ENCODE data around the gene MTF1. TPM values are rescaled to one million over a fixed set of nuclear protein-coding genes. Genes with fewer than 3 reads are reported as not detected.

MTF1 gene
- total and polyA plus RNA-seq, 2 donors (not counting 1 experiment from before 2014, with no cell fraction given) = 4.5 to 8.4 TPM

- H3K36me3 ChIP-seq (ENCODE audit: control insufficient read depth, insufficient read depth, low read length) = peaks cover 18% of the 10 kb centered on the region
- H3K4me2 ChIP-seq (ENCODE audit: extremely low read depth, insufficient read depth, low read length) = no peak overlapping the region
- H3K9ac ChIP-seq (ENCODE audit: insufficient read depth, low read length) = no peak overlapping the region
- TF ChIP-seq, protein P1, sequence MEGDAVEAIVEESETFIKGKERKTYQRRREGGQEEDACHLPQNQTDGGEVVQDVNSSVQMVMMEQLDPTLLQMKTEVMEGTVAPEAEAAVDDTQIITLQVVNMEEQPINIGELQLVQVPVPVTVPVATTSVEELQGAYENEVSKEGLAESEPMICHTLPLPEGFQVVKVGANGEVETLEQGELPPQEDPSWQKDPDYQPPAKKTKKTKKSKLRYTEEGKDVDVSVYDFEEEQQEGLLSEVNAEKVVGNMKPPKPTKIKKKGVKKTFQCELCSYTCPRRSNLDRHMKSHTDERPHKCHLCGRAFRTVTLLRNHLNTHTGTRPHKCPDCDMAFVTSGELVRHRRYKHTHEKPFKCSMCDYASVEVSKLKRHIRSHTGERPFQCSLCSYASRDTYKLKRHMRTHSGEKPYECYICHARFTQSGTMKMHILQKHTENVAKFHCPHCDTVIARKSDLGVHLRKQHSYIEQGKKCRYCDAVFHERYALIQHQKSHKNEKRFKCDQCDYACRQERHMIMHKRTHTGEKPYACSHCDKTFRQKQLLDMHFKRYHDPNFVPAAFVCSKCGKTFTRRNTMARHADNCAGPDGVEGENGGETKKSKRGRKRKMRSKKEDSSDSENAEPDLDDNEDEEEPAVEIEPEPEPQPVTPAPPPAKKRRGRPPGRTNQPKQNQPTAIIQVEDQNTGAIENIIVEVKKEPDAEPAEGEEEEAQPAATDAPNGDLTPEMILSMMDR (conservative IDR thresholded peaks at IDR 0.05 in 1 of 2, IDR thresholded peaks at IDR 0.05 in 1 of 2; ENCODE audit: low read depth in 1 of 2, low read length in 2 of 2) = no peak
- no peak overlapping the region for H3K27ac ChIP-seq (ENCODE audit: insufficient read depth, low read length)
- H3K4me3 ChIP-seq (replicated peaks in 1 of 4; ENCODE audit: control extremely low read depth in 1 of 4, insufficient read depth in 1 of 4, low read depth in 3 of 4, low read length in 4 of 4) = no peak overlapping the region
- peaks cover 7% of the 10 kb centered on the region for H3K4me1 ChIP-seq (ENCODE audit: control insufficient read depth, extremely low read depth, insufficient read depth, low read length)
- H3K9me3 ChIP-seq (ENCODE audit: control insufficient read depth, insufficient read depth, low read depth, low read length) = no peaks in the 10 kb centered on the region
- no peaks in the 10 kb centered on the region for H4K20me1 ChIP-seq (ENCODE audit: control insufficient read depth, extremely low read depth, insufficient read depth, low read length)
- H3K27me3 ChIP-seq (ENCODE audit: control insufficient read depth, insufficient read depth, low read length) = no peaks in the 10 kb centered on the region
- H2AFZ ChIP-seq (ENCODE audit: low read length) = no peak overlapping the region
- peaks cover 8% of the 10 kb centered on the region for H3K79me2 ChIP-seq (ENCODE audit: control insufficient read depth, insufficient read depth, low read length)
- no peak for DNase-seq (ENCODE audit: low read depth in 2 of 2)
Measured at GRCh38 chr1:37814252-37814651, 45.1 kb downstream of the MTF1 start.

DNA sequence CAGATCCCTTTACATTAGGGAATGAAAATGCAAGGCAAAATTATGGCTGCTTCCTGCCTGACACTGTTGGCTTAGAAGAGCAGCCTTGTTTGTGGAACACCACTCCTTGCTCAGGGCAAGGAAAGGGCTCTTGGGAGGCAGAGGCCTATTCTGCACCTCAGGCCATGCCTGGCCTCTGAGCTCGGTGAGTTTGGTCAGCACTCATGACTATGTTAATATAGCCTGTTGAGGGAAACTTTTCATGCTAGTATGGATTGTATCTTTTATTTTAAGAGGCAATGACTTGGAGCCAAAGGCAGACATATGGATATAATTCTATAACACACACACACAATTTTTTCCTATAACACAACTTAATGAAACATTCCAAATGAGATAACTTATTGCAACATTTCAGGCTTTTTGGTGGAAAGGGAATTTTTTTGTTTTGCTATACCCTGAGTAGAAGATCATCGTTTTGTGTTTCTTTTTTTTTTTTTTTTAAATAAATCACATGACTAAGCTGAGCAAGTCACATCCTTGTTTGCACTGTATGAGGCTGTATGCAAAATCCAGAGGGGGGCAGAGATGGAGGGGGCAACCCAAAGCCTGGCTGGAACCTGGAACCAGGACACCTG lies 45.8 kb downstream of the MTF1 start:
- Histone ChIP-seq H3K4me2 (ENCODE audit: extremely low read depth, insufficient read depth, low read length) (no peak overlapping the region), H2AFZ (ENCODE audit: low read length) (no peak overlapping the region), H3K79me2 (ENCODE audit: control insufficient read depth, insufficient read depth, low read length) (peaks cover 8% of the 10 kb centered on the region), H3K9me3 (ENCODE audit: control insufficient read depth, insufficient read depth, low read depth, low read length) (no peaks in the 10 kb centered on the region), H3K36me3 (ENCODE audit: control insufficient read depth, insufficient read depth, low read length) (peaks cover 18% of the 10 kb centered on the region), H4K20me1 (ENCODE audit: control insufficient read depth, extremely low read depth, insufficient read depth, low read length) (no peaks in the 10 kb centered on the region), H3K27me3 (ENCODE audit: control insufficient read depth, insufficient read depth, low read length) (no peaks in the 10 kb centered on the region), H3K4me1 (ENCODE audit: control insufficient read depth, extremely low read depth, insufficient read depth, low read length) (peaks cover 10% of the 10 kb centered on the region), H3K9ac (ENCODE audit: insufficient read depth, low read length) (no peak overlapping the region), H3K27ac (ENCODE audit: insufficient read depth, low read length) (no peak overlapping the region), H3K4me3 (replicated peaks in 1 of 4; ENCODE audit: control extremely low read depth in 1 of 4, insufficient read depth in 1 of 4, low read depth in 3 of 4, low read length in 4 of 4) (no peak overlapping the region)
- no peak for DNase-seq (ENCODE audit: low read depth in 2 of 2)
- TF ChIP-seq, protein P1 (conservative IDR thresholded peaks at IDR 0.05 in 1 of 2, IDR thresholded peaks at IDR 0.05 in 1 of 2; ENCODE audit: low read depth in 1 of 2, low read length in 2 of 2) = no peak
- TF ChIP-seq EZH2 (IDR thresholded peaks at IDR 0.05; ENCODE audit: low read length, missing control alignments) = no peak

DNA sequence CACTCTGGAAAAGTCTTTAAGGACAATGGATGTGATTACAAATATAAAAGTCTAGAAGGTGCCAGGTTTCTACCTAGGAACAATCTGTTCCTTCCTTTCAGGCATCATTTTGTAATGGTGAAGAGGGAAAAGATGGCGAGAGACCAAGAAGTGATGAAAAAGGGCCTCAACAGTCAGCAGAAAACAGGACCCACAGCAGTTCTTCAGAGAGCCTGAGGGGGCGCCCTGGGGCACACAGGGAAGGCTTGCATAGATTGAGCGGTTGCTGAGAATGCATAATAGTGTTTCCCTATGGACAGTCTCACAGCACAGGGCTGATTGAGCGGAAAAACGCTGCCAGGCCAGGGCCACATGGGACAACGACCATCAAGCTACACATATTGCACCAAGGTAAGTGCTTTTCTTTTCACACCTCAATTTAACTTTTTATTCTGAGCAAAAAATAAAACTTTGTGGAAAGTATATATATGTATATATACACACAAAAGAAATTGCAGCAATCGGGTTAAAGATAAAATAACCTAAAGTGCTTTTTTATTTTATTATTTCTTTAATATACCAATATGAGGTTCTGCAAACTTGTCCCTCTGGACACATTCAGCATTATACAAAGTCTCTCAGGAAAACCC lies 48.3 kb downstream of the MTF1 start:
- H3K36me3 ChIP-seq (ENCODE audit: control insufficient read depth, insufficient read depth, low read length) = peaks cover 16% of the 10 kb centered on the region
- no peak overlapping the region for H2AFZ ChIP-seq (ENCODE audit: low read length)
- H3K9ac ChIP-seq (ENCODE audit: insufficient read depth, low read length) = no peak overlapping the region
- H3K27me3 ChIP-seq (ENCODE audit: control insufficient read depth, insufficient read depth, low read length) = no peaks in the 10 kb centered on the region
- H3K4me3 ChIP-seq (replicated peaks in 1 of 4; ENCODE audit: control extremely low read depth in 1 of 4, insufficient read depth in 1 of 4, low read depth in 3 of 4, low read length in 4 of 4) = no peak overlapping the region
- no peaks in the 10 kb centered on the region for H4K20me1 ChIP-seq (ENCODE audit: control insufficient read depth, extremely low read depth, insufficient read depth, low read length)
- peaks cover 23% of the 10 kb centered on the region for H3K79me2 ChIP-seq (ENCODE audit: control insufficient read depth, insufficient read depth, low read length)
- DNase-seq (ENCODE audit: low read depth in 2 of 2) = peak; percentile 65 to 85
- TF ChIP-seq, protein P1 (conservative IDR thresholded peaks at IDR 0.05 in 1 of 2, IDR thresholded peaks at IDR 0.05 in 1 of 2; ENCODE audit: low read depth in 1 of 2, low read length in 2 of 2) = peak; percentile 81 to 96
- no peak for TF ChIP-seq EZH2 (IDR thresholded peaks at IDR 0.05; ENCODE audit: low read length, missing control alignments)
- H3K4me2 ChIP-seq (ENCODE audit: extremely low read depth, insufficient read depth, low read length) = no peak overlapping the region
- no peak overlapping the region for H3K27ac ChIP-seq (ENCODE audit: insufficient read depth, low read length)
- H3K9me3 ChIP-seq (ENCODE audit: control insufficient read depth, insufficient read depth, low read depth, low read length) = no peaks in the 10 kb centered on the region
- peaks cover 14% of the 10 kb centered on the region for H3K4me1 ChIP-seq (ENCODE audit: control insufficient read depth, extremely low read depth, insufficient read depth, low read length)

All from fibroblast of lung (primary cell).